SK-N-SH (cell line): ENCODE data around the gene ZBTB46. TPM values are rescaled to one million over a fixed set of nuclear protein-coding genes. Genes with fewer than 3 reads are reported as not detected.

Experiments
- CTCF ChIA-PET: fragments of 300-600, 350-600 bp; formaldehyde crosslinking; extraction: SDS; loops from one replicate; lab custom pipeline; 2021; lab: Yijun Ruan, JAX
- POLR2A ChIA-PET: fragments of 350-600 bp; sonication (Branson Sonifier 250); formaldehyde crosslinking; extraction: SDS; loops from one replicate; lab custom pipeline; 2020; ENCODE audit warnings: antibody characterized with exemption, inconsistent platforms; lab: Yijun Ruan, JAX
- DNase-seq: peaks from one replicate; pipeline ENCODE4 v3.0.0; 2012
- H2AFZ ChIP-seq: fragments of 200-600 bp; sonication (generic); 2 replicates; pipeline ENCODE4 v1.8.1; 2016; ENCODE audit warnings: antibody characterized with exemption, mild to moderate bottlenecking, low read depth
- H3F3A ChIP-seq: fragments of 200-600 bp; sonication (generic); replicated peaks from 2 replicates; pipeline ENCODE3; 2016; ENCODE audit warnings: antibody characterized with exemption, mild to moderate bottlenecking; ENCODE audit not compliant: insufficient read depth
- H3K27ac ChIP-seq, 2 experiments: fragments of 200-500 bp in 1 of 2; fragments of 200-600 bp in 1 of 2; sonication (Bioruptor generic) in 1 of 2; sonication (generic), shearing (Covaris generic) in 1 of 2; 2 replicates each; pipeline versions ENCODE4 v1.5.1 to v1.6.1; 2014 to 2016; ENCODE audit warnings: low read depth in 2 of 2, inconsistent platforms in 1 of 2, low read length in 1 of 2, mild to moderate bottlenecking in 1 of 2, mixed read lengths in 1 of 2
- H3K27me3 ChIP-seq: fragments of 200-600 bp; sonication (generic), shearing (Covaris generic); 2 replicates; pipeline ENCODE4 v1.6.1; 2016; ENCODE audit warnings: mixed run types; ENCODE audit not compliant: insufficient read depth
- H3K36me3 ChIP-seq, 2 experiments: fragments of 200-500 bp in 1 of 2; fragments of 200-600 bp in 1 of 2; sonication (Bioruptor generic) in 1 of 2; sonication (generic) in 1 of 2; replicated peaks in 1 of 2; 2 replicates each; pipeline versions ENCODE3 to v1.5.1; 2014 to 2016; ENCODE audit warnings: low read length in 1 of 2, mild to moderate bottlenecking in 1 of 2; ENCODE audit not compliant: insufficient read depth in 2 of 2, control insufficient read depth in 1 of 2
- H3K4me1 ChIP-seq, 2 experiments: fragments of 200-500 bp in 1 of 2; fragments of 200-600 bp in 1 of 2; sonication (Bioruptor generic) in 1 of 2; sonication (generic), shearing (Covaris generic) in 1 of 2; 2 replicates each; pipeline versions ENCODE4 v1.5.1 to v1.6.1; 2014 to 2016; ENCODE audit warnings: low read depth in 1 of 2, low read length in 1 of 2, mixed run types in 1 of 2; ENCODE audit not compliant: insufficient read depth in 2 of 2, control insufficient read depth in 1 of 2
- H3K4me2 ChIP-seq: fragments of 200-600 bp; sonication (generic), shearing (Covaris generic); 2 replicates; pipeline ENCODE4 v1.6.1; 2017; ENCODE audit warnings: mixed run types
- H3K4me3 ChIP-seq, 2 experiments: fragments of 200-500 bp in 1 of 2; fragments of 200-600 bp in 1 of 2; sonication (Bioruptor generic) in 1 of 2; sonication (generic), shearing (Covaris generic) in 1 of 2; 2 replicates each; pipeline versions ENCODE4 v1.5.1 to v1.8.1; 2014 to 2016; ENCODE audit warnings: low read depth in 2 of 2, inconsistent platforms in 1 of 2, low read length in 1 of 2, mild to moderate bottlenecking in 1 of 2, mixed read lengths in 1 of 2, moderate library complexity in 1 of 2
- H3K79me2 ChIP-seq: fragments of 200-600 bp; sonication (generic); 2 replicates; pipeline ENCODE4 v1.8.1; 2017; ENCODE audit warnings: mild to moderate bottlenecking; ENCODE audit not compliant: insufficient read depth
- H3K9ac ChIP-seq: fragments of 200-600 bp; sonication (generic); 2 replicates; pipeline ENCODE4 v1.6.1; 2017; ENCODE audit warnings: mixed run types
- H3K9me2 ChIP-seq: fragments of 200-600 bp; sonication (generic); 2 replicates; pipeline ENCODE4 v1.6.1; 2017; ENCODE audit warnings: mixed run types
- H3K9me3 ChIP-seq: fragments of 200-600 bp; sonication (generic); 2 replicates; pipeline ENCODE4 v1.6.1; 2017; ENCODE audit warnings: mixed run types, mild to moderate bottlenecking, moderate library complexity
- H4K20me1 ChIP-seq: fragments of 200-600 bp; sonication (generic); 2 replicates; pipeline ENCODE4 v1.6.1; 2017; ENCODE audit warnings: mild to moderate bottlenecking, mixed run types; ENCODE audit not compliant: insufficient read depth
- ELF1 ChIP-seq: IDR thresholded peaks from 2 replicates; pipeline ENCODE4 v1.4.0; 2012
- EZH2phosphoT487 ChIP-seq: fragments of 200-600 bp; sonication (generic); IDR thresholded peaks from 2 replicates; pipeline ENCODE4 v1.6.1; 2017; ENCODE audit warnings: low read depth, mixed run types, mild to moderate bottlenecking, antibody characterized with exemption, moderate library complexity, borderline replicate concordance
- FOSL2 ChIP-seq: IDR thresholded peaks from 2 replicates; pipeline ENCODE4 v1.4.0; 2012; ENCODE audit warnings: low read depth, mild to moderate bottlenecking, moderate library complexity, borderline replicate concordance
- FOXJ3 ChIP-seq: sonication (generic); formaldehyde crosslinking; IDR thresholded peaks from 2 replicates; pipeline ENCODE4 v1.5.1; 2020; ENCODE audit warnings: mild to moderate bottlenecking, missing genetic modification reagents
- GABPA ChIP-seq: IDR thresholded peaks from 2 replicates; pipeline ENCODE4 v1.4.0; 2012; ENCODE audit warnings: low read depth, mild to moderate bottlenecking
- GATA2 ChIP-seq: sonication (generic); formaldehyde crosslinking; IDR thresholded peaks from 2 replicates; pipeline ENCODE4 v1.5.0; 2020; ENCODE audit warnings: mild to moderate bottlenecking, missing genetic modification reagents
- MEF2A ChIP-seq: IDR thresholded peaks from 2 replicates; pipeline ENCODE4 v1.4.0; 2012; ENCODE audit warnings: low read depth, borderline replicate concordance
- MXI1 ChIP-seq: IDR thresholded peaks from 2 replicates; pipeline ENCODE4 v1.6.1; 2012; ENCODE audit warnings: mild to moderate bottlenecking, low read depth, low read length, improper control_type of control experiment
- NRF1 ChIP-seq: IDR thresholded peaks from 2 replicates; pipeline ENCODE4 v1.6.1; 2012; ENCODE audit warnings: low read depth, mild to moderate bottlenecking, low read length
- POLR2AphosphoS5 ChIP-seq: IDR thresholded peaks from 2 replicates; pipeline ENCODE4 v1.6.1; 2012; ENCODE audit warnings: low read depth, low read length
- RAD21 ChIP-seq: IDR thresholded peaks from 2 replicates; pipeline ENCODE4 v1.6.1; 2012; ENCODE audit warnings: mild to moderate bottlenecking, low read length
- RCOR1 ChIP-seq: fragments of 150-350 bp; IDR thresholded peaks from 2 replicates; pipeline ENCODE4 v1.6.1; 2017; ENCODE audit warnings: antibody characterized with exemption, low read length
- RXRA ChIP-seq: IDR thresholded peaks from 2 replicates; pipeline ENCODE4 v1.4.0; 2012; ENCODE audit warnings: low read depth, mild to moderate bottlenecking, borderline replicate concordance
- SMC3 ChIP-seq: IDR thresholded peaks from 2 replicates; pipeline ENCODE4 v1.6.1; 2012; ENCODE audit warnings: low read depth, low read length, improper control_type of control experiment
- TAF1 ChIP-seq: IDR thresholded peaks from 2 replicates; pipeline ENCODE4 v1.6.1; 2012; ENCODE audit warnings: low read depth, mild to moderate bottlenecking, low read length, moderate library complexity, borderline replicate concordance
- TCF12 ChIP-seq: IDR thresholded peaks from 2 replicates; pipeline ENCODE4 v1.4.0; 2012
- WGBS: methylation state at CpG from one replicate; pipeline ENCODE4 v1.1.6; 2017; ENCODE audit warnings: low lambda C conversion rate; 5-methylcytosine and 5-hydroxymethylcytosine counted together
- polyA plus RNA-seq, 3 experiments: library from polyadenylated mRNA; depleted of rRNA; stranded (reverse); fragments of >200 nt; gene quantifications; 2 replicates each; pipeline ENCODE4 v1.2.3, GENCODE V29; 2012
- TF ChIP-seq, protein P1 (sequence below): fragments of 150-350 bp; IDR thresholded peaks from 2 replicates; pipeline ENCODE4 v1.6.1; 2016; ENCODE audit warnings: mild to moderate bottlenecking, low read depth, low read length
- TF ChIP-seq, protein P2 (sequence below): IDR thresholded peaks from 2 replicates; pipeline ENCODE4; 2012
- TF ChIP-seq, protein P3 (sequence below): IDR thresholded peaks from 2 replicates; pipeline ENCODE4 v1.4.0; 2012; ENCODE audit warnings: low read depth, borderline replicate concordance
- TF ChIP-seq, protein P4 (sequence below): IDR thresholded peaks from 2 replicates; pipeline ENCODE4 v1.4.0; 2012; ENCODE audit warnings: low read depth
- TF ChIP-seq, protein P5 (sequence below): IDR thresholded peaks from 2 replicates; pipeline ENCODE4 v1.4.0; 2012; ENCODE audit warnings: low read depth, borderline replicate concordance
- TF ChIP-seq, protein P6 (sequence below): fragments of 200-600 bp; sonication (generic); IDR thresholded peaks from 2 replicates; pipeline ENCODE4 v1.6.1; 2017; ENCODE audit warnings: antibody characterized with exemption, mild to moderate bottlenecking, moderate library complexity

The ZBTB46 gene
- polyA plus RNA-seq, 1 of the 3 experiments (the other 2 are of a cell fraction), result 0.15 TPM

DNA sequence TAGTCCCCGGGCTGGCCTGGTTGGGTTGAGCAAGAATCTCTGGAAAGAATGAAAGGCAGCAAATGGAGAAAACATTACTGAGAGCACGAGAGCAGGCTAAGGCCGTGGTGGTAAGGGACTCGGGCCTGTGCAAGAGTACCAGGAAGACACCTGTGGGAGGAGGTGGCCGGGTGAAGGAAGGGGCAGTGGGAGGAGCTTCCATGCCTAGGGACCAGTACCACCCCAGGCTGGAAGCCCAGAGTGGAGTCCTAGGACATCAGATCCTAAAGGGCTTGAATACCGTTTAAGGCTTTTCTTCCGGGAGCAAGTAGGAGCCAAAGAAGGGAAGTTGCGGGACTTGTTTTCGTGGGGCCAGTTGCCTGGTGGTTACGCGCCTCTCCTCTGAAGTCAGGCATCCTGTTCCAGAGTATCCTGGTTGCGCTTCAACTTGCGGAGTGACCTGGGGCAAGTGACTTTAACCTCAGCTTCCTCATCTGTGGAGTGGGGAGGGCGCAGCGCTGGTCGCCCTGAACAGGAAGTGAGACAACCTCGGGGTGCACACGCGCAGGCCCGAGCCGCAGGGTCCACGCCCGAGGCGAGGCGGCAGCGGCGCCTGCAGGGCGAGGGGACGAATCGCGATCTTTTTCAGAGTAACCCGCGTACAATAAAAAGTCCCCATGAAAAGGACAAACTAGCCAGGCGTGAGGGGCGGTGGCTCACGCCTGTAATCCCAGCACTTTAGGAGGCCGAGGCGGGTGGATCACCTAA, 32.9 kb upstream of the ZBTB46 start:
- Histone ChIP-seq H3K79me2 (peaks cover 54% of the 10 kb centered on the region), H3F3A (peaks cover 3% of the 10 kb centered on the region), H3K9ac (peak overlapping the region; percentile 95), H3K9me2 (no peaks in the 10 kb centered on the region), H3K4me1 (peaks cover 0 to 17% of the 10 kb centered on the region in 2 experiments; a peak in 1 of 4 replicates), H4K20me1 (0 out of 2 replicates have a peak, but pooled peaks cover 5% of the 10 kb centered on the region), H3K4me3 (peak overlapping the region; percentile 78 to 97), H3K27ac (peak overlapping the region in 1 of 2 experiments; percentile 51; a peak in 2 of 4 replicates), H3K27me3 (no peaks in the 10 kb centered on the region), H3K9me3 (no peaks in the 10 kb centered on the region), H3K4me2 (peak overlapping the region; percentile 98), H3K36me3 (peaks cover 12 to 15% of the 10 kb centered on the region in 2 experiments), H2AFZ (peak overlapping the region; percentile 87)
- WGBS, result 32% methylated on average over 32 of the region's 38 CpGs
- TF ChIP-seq FOXJ3 (CRISPR knock-in tag), result no peak
- TF ChIP-seq, protein P1, sequence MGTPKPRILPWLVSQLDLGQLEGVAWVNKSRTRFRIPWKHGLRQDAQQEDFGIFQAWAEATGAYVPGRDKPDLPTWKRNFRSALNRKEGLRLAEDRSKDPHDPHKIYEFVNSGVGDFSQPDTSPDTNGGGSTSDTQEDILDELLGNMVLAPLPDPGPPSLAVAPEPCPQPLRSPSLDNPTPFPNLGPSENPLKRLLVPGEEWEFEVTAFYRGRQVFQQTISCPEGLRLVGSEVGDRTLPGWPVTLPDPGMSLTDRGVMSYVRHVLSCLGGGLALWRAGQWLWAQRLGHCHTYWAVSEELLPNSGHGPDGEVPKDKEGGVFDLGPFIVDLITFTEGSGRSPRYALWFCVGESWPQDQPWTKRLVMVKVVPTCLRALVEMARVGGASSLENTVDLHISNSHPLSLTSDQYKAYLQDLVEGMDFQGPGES, result no peak
- TF ChIP-seq TCF12, result no peak
- TF ChIP-seq, protein P2, sequence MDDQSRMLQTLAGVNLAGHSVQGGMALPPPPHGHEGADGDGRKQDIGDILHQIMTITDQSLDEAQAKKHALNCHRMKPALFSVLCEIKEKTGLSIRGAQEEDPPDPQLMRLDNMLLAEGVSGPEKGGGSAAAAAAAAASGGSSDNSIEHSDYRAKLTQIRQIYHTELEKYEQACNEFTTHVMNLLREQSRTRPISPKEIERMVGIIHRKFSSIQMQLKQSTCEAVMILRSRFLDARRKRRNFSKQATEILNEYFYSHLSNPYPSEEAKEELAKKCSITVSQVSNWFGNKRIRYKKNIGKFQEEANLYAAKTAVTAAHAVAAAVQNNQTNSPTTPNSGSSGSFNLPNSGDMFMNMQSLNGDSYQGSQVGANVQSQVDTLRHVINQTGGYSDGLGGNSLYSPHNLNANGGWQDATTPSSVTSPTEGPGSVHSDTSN, result no peak
- TF ChIP-seq ELF1, result peak; percentile 59; the same call in 1 of the 2 replicates
- no peak for TF ChIP-seq EZH2phosphoT487
- no peak for TF ChIP-seq RXRA
- TF ChIP-seq NRF1, result peak; percentile 57
- no peak for TF ChIP-seq MXI1
- TF ChIP-seq GABPA, result peak; percentile 48; the same call in 1 of the 2 replicates
- TF ChIP-seq GATA2, result no peak
- TF ChIP-seq, protein P3, sequence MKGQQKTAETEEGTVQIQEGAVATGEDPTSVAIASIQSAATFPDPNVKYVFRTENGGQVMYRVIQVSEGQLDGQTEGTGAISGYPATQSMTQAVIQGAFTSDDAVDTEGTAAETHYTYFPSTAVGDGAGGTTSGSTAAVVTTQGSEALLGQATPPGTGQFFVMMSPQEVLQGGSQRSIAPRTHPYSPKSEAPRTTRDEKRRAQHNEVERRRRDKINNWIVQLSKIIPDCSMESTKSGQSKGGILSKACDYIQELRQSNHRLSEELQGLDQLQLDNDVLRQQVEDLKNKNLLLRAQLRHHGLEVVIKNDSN, result no peak
- no peak for TF ChIP-seq MEF2A
- TF ChIP-seq, protein P4, sequence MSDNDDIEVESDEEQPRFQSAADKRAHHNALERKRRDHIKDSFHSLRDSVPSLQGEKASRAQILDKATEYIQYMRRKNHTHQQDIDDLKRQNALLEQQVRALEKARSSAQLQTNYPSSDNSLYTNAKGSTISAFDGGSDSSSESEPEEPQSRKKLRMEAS, result peak; percentile 54; the same call in 1 of the 2 replicates
- TF ChIP-seq, protein P5, sequence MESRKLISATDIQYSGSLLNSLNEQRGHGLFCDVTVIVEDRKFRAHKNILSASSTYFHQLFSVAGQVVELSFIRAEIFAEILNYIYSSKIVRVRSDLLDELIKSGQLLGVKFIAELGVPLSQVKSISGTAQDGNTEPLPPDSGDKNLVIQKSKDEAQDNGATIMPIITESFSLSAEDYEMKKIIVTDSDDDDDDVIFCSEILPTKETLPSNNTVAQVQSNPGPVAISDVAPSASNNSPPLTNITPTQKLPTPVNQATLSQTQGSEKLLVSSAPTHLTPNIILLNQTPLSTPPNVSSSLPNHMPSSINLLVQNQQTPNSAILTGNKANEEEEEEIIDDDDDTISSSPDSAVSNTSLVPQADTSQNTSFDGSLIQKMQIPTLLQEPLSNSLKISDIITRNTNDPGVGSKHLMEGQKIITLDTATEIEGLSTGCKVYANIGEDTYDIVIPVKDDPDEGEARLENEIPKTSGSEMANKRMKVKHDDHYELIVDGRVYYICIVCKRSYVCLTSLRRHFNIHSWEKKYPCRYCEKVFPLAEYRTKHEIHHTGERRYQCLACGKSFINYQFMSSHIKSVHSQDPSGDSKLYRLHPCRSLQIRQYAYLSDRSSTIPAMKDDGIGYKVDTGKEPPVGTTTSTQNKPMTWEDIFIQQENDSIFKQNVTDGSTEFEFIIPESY, result no peak
- no peak for TF ChIP-seq TAF1
- TF ChIP-seq FOSL2, result no peak
- TF ChIP-seq POLR2AphosphoS5, result 0 out of 2 replicates have a peak, but pooled peaks have one; percentile 18
- peak; percentile 65 for TF ChIP-seq RAD21
- peak; percentile 44 for TF ChIP-seq SMC3
- TF ChIP-seq, protein P6, sequence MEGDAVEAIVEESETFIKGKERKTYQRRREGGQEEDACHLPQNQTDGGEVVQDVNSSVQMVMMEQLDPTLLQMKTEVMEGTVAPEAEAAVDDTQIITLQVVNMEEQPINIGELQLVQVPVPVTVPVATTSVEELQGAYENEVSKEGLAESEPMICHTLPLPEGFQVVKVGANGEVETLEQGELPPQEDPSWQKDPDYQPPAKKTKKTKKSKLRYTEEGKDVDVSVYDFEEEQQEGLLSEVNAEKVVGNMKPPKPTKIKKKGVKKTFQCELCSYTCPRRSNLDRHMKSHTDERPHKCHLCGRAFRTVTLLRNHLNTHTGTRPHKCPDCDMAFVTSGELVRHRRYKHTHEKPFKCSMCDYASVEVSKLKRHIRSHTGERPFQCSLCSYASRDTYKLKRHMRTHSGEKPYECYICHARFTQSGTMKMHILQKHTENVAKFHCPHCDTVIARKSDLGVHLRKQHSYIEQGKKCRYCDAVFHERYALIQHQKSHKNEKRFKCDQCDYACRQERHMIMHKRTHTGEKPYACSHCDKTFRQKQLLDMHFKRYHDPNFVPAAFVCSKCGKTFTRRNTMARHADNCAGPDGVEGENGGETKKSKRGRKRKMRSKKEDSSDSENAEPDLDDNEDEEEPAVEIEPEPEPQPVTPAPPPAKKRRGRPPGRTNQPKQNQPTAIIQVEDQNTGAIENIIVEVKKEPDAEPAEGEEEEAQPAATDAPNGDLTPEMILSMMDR, result peak; percentile 62
- no peak for TF ChIP-seq RCOR1
- CTCF ChIA-PET, result interaction anchor here (0.8 to 4.2 kb wide), 14 partner anchors 8 to 326 kb away, joined by 3 to 30 read pairs (median 4); partner anchors contain the start of gene PRPF6
- peak; percentile 77 for DNase-seq
- POLR2A ChIA-PET, result interaction anchor here (0.9 to 2.1 kb wide), 4 partner anchors 9 to 166 kb away, joined by 3 to 12 read pairs (median 3); no protein-coding TSS in a partner anchor
